ENCODE results near the gene TJP3. TPM values are rescaled to one million over a fixed set of nuclear protein-coding genes. Genes with fewer than 3 reads are reported as not detected.

TJP3 gene
- total and polyA plus RNA-seq, 2 experiments from 2014 or later, result 18.2 to 23.9 TPM

DNA sequence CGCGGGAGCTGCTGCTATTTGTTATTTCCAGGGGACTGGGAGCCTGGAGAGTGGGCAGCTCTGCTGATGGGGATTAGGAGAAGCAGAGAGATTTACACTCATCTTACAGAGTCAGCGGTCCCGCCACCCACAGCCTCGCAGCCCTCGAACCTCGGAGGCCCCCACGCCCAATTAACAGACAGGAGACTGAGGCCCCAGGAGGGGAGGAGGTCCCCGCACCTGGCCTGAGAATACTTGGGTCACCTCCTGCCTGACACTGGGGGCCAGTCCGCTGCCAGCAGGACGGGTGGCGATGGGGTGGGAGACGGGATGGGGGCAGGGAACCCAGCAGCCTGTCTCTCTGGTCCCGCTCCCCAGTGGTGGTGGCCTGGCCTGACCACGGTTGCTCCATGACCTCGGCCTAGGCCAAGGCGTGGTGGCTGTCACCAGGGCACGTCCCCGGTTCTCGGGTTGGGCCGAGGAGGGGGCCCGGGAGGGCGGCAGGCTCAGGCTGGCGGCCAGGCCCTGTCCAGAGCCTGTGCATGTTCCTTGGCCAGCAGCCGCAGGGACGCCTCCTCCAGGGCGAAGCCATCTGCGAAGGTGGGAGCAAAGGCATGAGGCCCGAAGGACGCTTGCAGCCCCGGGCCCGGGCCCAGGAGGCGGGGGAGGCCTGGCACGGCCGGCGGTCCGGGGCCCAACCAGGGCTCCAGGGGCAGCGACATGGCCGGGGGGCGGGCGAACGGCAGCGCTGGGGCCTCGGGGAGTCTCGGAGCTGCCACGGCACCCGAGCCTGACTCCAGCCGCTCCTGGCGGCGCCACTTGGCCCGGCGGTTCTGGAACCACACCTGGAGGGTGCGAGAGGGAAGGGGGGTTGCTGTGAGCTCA lies 62.2 kb downstream of the TJP3 start:
- H3K4me2 ChIP-seq, result no peak overlapping the region
- Mint-ChIP-seq H3K27ac (no peak overlapping the region), H3K4me1 (peaks cover 8% of the 10 kb centered on the region), H3K9me3 (no peaks in the 10 kb centered on the region; the same call in 1 of the 3 replicates), H3K36me3 (ENCODE audit: low read depth) (peaks cover 9% of the 10 kb centered on the region), H3K4me3 (no peak overlapping the region), H3K27me3 (ENCODE audit: insufficient read depth, low read depth, poor library complexity) (peaks cover 7% of the 10 kb centered on the region)
- no peak overlapping the region for H3K4me3 ChIP-seq
- TF ChIP-seq ZNF331 (CRISPR knock-in tag; IDR thresholded peaks at IDR 0.05; ENCODE audit: low read depth), result no peak
- TF ChIP-seq STAT1 (IDR thresholded peaks at IDR 0.05; ENCODE audit: unreplicated experiment), result no peak
- TF ChIP-seq ETS1 (IDR thresholded peaks at IDR 0.05), result no peak
- H3F3A ChIP-seq (replicated peaks; ENCODE audit: low read depth), result 0 out of 2 replicates have a peak, but pooled peaks cover 4% of the 10 kb centered on the region
- no peak for DNase-seq (ENCODE audit: low spot score)
- no peaks in the 10 kb centered on the region for H3K9me2 ChIP-seq (ENCODE audit: insufficient read depth)
- no peaks in the 10 kb centered on the region; the same call in 1 of the 2 replicates for H4K20me1 ChIP-seq (replicated peaks; ENCODE audit: insufficient read depth)
- H2AFZ ChIP-seq, result no peak overlapping the region
- no peaks in the 10 kb centered on the region for H3K4me1 ChIP-seq (ENCODE audit: insufficient read depth)
- ATAC-seq, result peak; percentile 18
- no peak overlapping the region for H3K27ac ChIP-seq (ENCODE audit: low read depth)
- H3K79me2 ChIP-seq (replicated peaks; ENCODE audit: insufficient read depth), result no peaks in the 10 kb centered on the region
- H3K36me3 ChIP-seq (ENCODE audit: insufficient read depth), result no peaks in the 10 kb centered on the region
- no peaks in the 10 kb centered on the region for H3K27me3 ChIP-seq (ENCODE audit: insufficient read depth)

- peaks cover 8% of the 10 kb centered on the region for H3K4me1 Mint-ChIP-seq
- Histone ChIP-seq H3K27me3 (ENCODE audit: insufficient read depth) (no peaks in the 10 kb centered on the region), H3K4me2 (no peak overlapping the region), H3K4me1 (ENCODE audit: insufficient read depth) (no peaks in the 10 kb centered on the region), H3K36me3 (ENCODE audit: insufficient read depth) (no peaks in the 10 kb centered on the region), H3K27ac (ENCODE audit: low read depth) (no peak overlapping the region), H3K4me3 (no peak overlapping the region), H4K20me1 (replicated peaks; ENCODE audit: insufficient read depth) (no peaks in the 10 kb centered on the region; the same call in 1 of the 2 replicates), H2AFZ (no peak overlapping the region), H3F3A (replicated peaks; ENCODE audit: low read depth) (0 out of 2 replicates have a peak, but pooled peaks cover 4% of the 10 kb centered on the region), H3K79me2 (replicated peaks; ENCODE audit: insufficient read depth) (no peaks in the 10 kb centered on the region), H3K9me2 (ENCODE audit: insufficient read depth) (no peaks in the 10 kb centered on the region)
- peaks cover 8% of the 10 kb centered on the region for H3K36me3 Mint-ChIP-seq (ENCODE audit: low read depth)
- H3K4me3 Mint-ChIP-seq, result no peak overlapping the region; the same call in 2 of the 3 replicates
- no peak for TF ChIP-seq NANOG (IDR thresholded peaks at IDR 0.05; ENCODE audit: borderline replicate concordance)
- no peak for TF ChIP-seq ZNF114 (CRISPR knock-in tag; IDR thresholded peaks at IDR 0.05)
- H3K27ac Mint-ChIP-seq, result no peak overlapping the region
- peak; percentile 54 for ATAC-seq
- H3K27me3 Mint-ChIP-seq (ENCODE audit: insufficient read depth, low read depth, poor library complexity), result peaks cover 7% of the 10 kb centered on the region
- H3K9me3 Mint-ChIP-seq, result no peaks in the 10 kb centered on the region; the same call in 1 of the 3 replicates
- no peak for DNase-seq (ENCODE audit: low spot score)
These were observed 63.1 kb downstream of the TJP3 start for GRCh38 chr19:3771000-3771905.

All from GM23338 (cell line).